Breast epithelium (tissue), 4 donors: ENCODE data around the gene DGKI. TPM values are rescaled to one million over a fixed set of nuclear protein-coding genes. Genes with fewer than 3 reads are reported as not detected.

ENCODE experiments used
- DNase-seq, 2 donors: peaks; one replicate each; pipeline ENCODE4 v3.0.0-alpha.2; 2019; ENCODE audit warnings: low spot score in 2 of 2
- H3K27ac ChIP-seq, 2 donors: fragments of 200-600 bp; sonication (generic) in 1 of 2; one replicate each; pipeline ENCODE4 v1.5.1; 2016 to 2019; ENCODE audit warnings: mild to moderate bottlenecking in 1 of 2
- H3K27me3 ChIP-seq, 2 donors: fragments of 200-600 bp; sonication (generic) in 1 of 2; one replicate each; pipeline versions ENCODE4 v1.5.1 to v1.6.0; 2017 to 2019; ENCODE audit warnings: control low read depth in 1 of 2, mild to moderate bottlenecking in 1 of 2
- H3K36me3 ChIP-seq: fragments of 200-600 bp; one replicate; pipeline ENCODE4 v1.5.1; 2019
- H3K4me1 ChIP-seq, 2 donors: fragments of 200-600 bp; sonication (generic); one replicate each; pipeline ENCODE4 v1.5.1; 2016 to 2019; ENCODE audit warnings: control low read depth in 1 of 2
- H3K4me3 ChIP-seq, 3 donors: fragments of 200-600 bp; sonication (generic); 1 replicate in 2 of 3; 2 replicates in 1 of 3; pipeline ENCODE4 v1.5.1; 2016 to 2019; ENCODE audit warnings: mild to moderate bottlenecking in 3 of 3, moderate library complexity in 2 of 3
- H3K9me3 ChIP-seq, 2 donors: fragments of 200-600 bp; sonication (generic) in 1 of 2; one replicate each; pipeline ENCODE4 v1.5.1; 2016 to 2019; ENCODE audit warnings: control low read depth in 1 of 2
- POLR2A ChIP-seq: fragments of 450-650 bp; IDR thresholded peaks from one replicate; pipeline ENCODE4 v1.6.1; 2016; ENCODE audit warnings: antibody characterized with exemption, mild to moderate bottlenecking, moderate library complexity
- POLR2AphosphoS5 ChIP-seq, 3 donors: sonication (generic); formaldehyde crosslinking; IDR thresholded peaks; one replicate each; pipeline ENCODE4 v1.6.1; 2017; ENCODE audit warnings: antibody characterized with exemption in 3 of 3
- intact Hi-C: fragments of 100-400 bp; cut with DNase I; formaldehyde crosslinking; loops from one replicate; pipeline ENCODE4 v1.15.1; 2023; ENCODE audit warnings: low total_unique reads
- total RNA-seq, 3 donors: library from RNA; depleted of rRNA; stranded (reverse); fragments of >200 nt; gene quantifications; one replicate each; pipeline ENCODE4 v1.1.0, GENCODE V29; 2016
- TF ChIP-seq, protein P1 (sequence below), 3 donors: fragments of 450-650 bp; IDR thresholded peaks; one replicate each; pipeline ENCODE4 v1.5.1; 2016 to 2017; ENCODE audit warnings: antibody characterized with exemption in 3 of 3, mild to moderate bottlenecking in 3 of 3, moderate library complexity in 3 of 3

The DGKI gene
- total RNA-seq, 3 donors from 2014 or later: 2.7 to 4.1 (median 2.9) TPM

DNA sequence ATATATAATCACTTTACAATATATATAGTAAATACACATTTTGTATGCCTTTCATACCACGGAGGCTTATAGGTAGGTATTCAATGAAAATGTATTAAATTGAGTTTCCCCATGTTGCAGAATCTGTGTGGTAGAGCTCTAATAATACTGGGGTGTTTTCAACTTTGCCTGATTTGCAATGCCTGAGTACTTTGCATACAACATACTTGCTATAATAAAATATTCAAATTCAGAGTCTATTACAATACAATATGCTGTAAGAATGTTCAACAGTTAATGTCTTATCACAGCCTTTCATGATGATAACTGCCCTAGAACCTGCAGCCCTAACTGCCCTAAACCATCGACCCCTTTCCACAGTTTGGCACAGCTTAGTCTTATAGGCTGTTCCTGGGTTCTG, 114.6 kb downstream of the DGKI start:
- Histone ChIP-seq H3K9me3 (no peaks in the 10 kb centered on the region), H3K36me3 (no peaks in the 10 kb centered on the region), H3K4me3 (no peak overlapping the region), H3K27me3 (no peaks in the 10 kb centered on the region), H3K4me1 (no peaks in the 10 kb centered on the region), H3K27ac (no peak overlapping the region)
- no peak for TF ChIP-seq POLR2AphosphoS5 (IDR thresholded peaks at IDR 0.05)
- TF ChIP-seq POLR2A: no peak
- TF ChIP-seq, protein P1, sequence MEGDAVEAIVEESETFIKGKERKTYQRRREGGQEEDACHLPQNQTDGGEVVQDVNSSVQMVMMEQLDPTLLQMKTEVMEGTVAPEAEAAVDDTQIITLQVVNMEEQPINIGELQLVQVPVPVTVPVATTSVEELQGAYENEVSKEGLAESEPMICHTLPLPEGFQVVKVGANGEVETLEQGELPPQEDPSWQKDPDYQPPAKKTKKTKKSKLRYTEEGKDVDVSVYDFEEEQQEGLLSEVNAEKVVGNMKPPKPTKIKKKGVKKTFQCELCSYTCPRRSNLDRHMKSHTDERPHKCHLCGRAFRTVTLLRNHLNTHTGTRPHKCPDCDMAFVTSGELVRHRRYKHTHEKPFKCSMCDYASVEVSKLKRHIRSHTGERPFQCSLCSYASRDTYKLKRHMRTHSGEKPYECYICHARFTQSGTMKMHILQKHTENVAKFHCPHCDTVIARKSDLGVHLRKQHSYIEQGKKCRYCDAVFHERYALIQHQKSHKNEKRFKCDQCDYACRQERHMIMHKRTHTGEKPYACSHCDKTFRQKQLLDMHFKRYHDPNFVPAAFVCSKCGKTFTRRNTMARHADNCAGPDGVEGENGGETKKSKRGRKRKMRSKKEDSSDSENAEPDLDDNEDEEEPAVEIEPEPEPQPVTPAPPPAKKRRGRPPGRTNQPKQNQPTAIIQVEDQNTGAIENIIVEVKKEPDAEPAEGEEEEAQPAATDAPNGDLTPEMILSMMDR (IDR thresholded peaks at IDR 0.05): no peak
- intact Hi-C loops: no loop called here
- no peak for DNase-seq

DNA sequence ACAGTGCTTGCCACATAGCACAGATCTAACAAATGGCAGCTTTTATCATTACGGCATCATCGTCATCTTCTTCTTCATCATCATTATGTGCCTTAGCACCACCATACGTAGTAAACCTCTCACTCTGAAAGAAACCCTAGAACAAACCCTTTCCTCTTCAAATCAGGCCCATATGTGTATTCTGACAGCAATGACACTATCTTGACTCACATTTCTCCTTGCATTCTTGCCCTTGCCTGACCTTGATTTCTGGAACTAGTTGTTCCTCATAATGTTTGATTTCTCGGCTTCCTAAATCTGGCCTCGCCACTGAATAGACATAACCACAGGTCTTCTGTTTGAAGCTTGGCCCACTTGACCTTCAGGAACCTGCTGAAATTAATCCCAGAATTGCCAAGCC, 115.3 kb downstream of the DGKI start:
- H3K9me3 ChIP-seq: no peaks in the 10 kb centered on the region
- DNase-seq: no peak
- no peaks in the 10 kb centered on the region for H3K4me1 ChIP-seq
- intact Hi-C loops: no loop called here
- TF ChIP-seq, protein P1 (IDR thresholded peaks at IDR 0.05): no peak
- no peak for TF ChIP-seq POLR2AphosphoS5 (IDR thresholded peaks at IDR 0.05)
- TF ChIP-seq POLR2A: no peak
- H3K4me3 ChIP-seq: no peak overlapping the region
- no peak overlapping the region for H3K27ac ChIP-seq
- no peaks in the 10 kb centered on the region for H3K27me3 ChIP-seq
- H3K36me3 ChIP-seq: no peaks in the 10 kb centered on the region

DNA sequence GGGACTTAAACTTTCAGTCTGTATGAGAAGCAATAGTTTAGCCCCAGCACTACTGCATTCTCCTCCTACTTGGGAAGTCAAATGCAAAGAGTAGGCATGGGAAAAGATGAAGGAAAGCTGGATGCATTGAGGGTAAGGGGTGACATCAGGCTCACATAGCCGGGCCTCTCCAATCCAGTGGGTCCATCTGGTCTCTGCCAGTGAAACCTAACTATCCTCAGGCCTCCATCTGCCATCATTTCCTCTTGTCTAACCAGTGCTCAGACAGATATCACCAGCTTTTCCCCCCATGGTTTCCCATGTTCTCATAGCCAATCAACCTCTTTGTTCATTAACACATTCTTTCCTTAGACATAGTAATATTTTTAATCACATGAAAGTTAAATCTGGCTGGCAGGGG, 118.3 kb downstream of the DGKI start:
- Histone ChIP-seq H3K36me3 (no peaks in the 10 kb centered on the region), H3K4me3 (no peak overlapping the region), H3K27me3 (no peaks in the 10 kb centered on the region), H3K9me3 (no peaks in the 10 kb centered on the region), H3K27ac (no peak overlapping the region), H3K4me1 (no peaks in the 10 kb centered on the region)
- DNase-seq: no peak
- intact Hi-C loops: no loop called here
- no peak for TF ChIP-seq POLR2AphosphoS5 (IDR thresholded peaks at IDR 0.05)
- no peak for TF ChIP-seq POLR2A
- TF ChIP-seq, protein P1 (IDR thresholded peaks at IDR 0.05): no peak

DNA sequence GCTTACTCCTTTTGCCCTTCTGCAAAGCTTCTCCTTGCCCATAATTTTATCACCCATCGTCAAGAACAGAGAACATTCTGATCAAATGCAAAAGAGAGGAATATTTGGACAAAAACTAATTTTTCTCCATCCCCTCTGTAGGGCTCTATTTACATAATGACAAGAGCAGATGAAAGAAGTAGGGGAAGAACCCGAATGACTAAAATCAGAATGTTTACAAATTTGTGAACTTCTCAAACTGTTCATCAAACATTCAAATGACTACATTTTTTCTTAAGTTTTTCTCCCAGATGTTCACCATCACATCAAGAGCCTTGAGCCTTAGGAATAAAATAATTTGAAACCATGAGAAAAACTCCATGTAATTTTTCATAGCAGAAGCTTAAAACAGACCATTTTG, 119.4 kb downstream of the DGKI start:
- TF ChIP-seq POLR2A (no peak), POLR2AphosphoS5 (IDR thresholded peaks at IDR 0.05) (no peak)
- TF ChIP-seq, protein P1 (IDR thresholded peaks at IDR 0.05): no peak
- H3K27ac ChIP-seq: no peak overlapping the region
- H3K27me3 ChIP-seq: no peaks in the 10 kb centered on the region

DNA sequence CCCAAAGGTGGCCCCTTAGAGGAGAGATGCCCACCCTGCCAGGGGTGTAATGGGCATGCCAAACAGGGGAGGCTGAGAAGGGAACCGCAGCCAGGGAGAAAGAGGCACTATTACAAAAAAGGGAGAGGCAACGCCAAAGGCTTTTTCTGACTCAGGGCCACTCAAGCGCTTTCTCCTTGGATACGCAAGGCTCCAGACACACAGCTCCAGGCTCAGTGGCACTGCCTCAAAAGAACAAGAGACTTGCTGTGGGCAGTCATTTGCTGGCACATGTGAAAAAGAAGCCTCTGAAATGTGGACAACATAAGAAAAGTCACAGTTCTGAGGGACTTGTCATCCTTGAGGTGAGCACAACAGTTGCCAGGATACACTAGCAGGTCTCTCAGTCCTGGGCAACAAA, 128.4 kb downstream of the DGKI start:
- no peak for TF ChIP-seq POLR2A
- TF ChIP-seq POLR2AphosphoS5 (IDR thresholded peaks at IDR 0.05): no peak
- TF ChIP-seq, protein P1 (IDR thresholded peaks at IDR 0.05): no peak
- Histone ChIP-seq H3K27ac (no peak overlapping the region), H3K36me3 (no peaks in the 10 kb centered on the region), H3K27me3 (no peaks in the 10 kb centered on the region), H3K4me1 (no peaks in the 10 kb centered on the region), H3K9me3 (no peaks in the 10 kb centered on the region), H3K4me3 (no peak overlapping the region)
- DNase-seq: no peak
- intact Hi-C loops: no loop called here

More for the DNA sequence above, 119.4 kb downstream of the DGKI start:
- H3K4me3 ChIP-seq: no peak overlapping the region
- H3K4me1 ChIP-seq: no peaks in the 10 kb centered on the region
- no peaks in the 10 kb centered on the region for H3K36me3 ChIP-seq
- DNase-seq: no peak
- H3K9me3 ChIP-seq: no peaks in the 10 kb centered on the region
- intact Hi-C loops: no loop called here
